ENCODE measurements around the gene SMYD3. TPM values are rescaled to one million over a fixed set of nuclear protein-coding genes. Genes with fewer than 3 reads are reported as not detected.
"Not testable (repeated sequence)": the region's sequence is repeated elsewhere in the genome, so short reads cannot be mapped to it uniquely, and the experiment has no call there.

Gene SMYD3
- total RNA-seq, 1 donor from 2014 or later = 31.9 TPM

- no peak overlapping the region for H3K27ac Mint-ChIP-seq
- no peaks in the 10 kb centered on the region for H3K36me3 Mint-ChIP-seq (ENCODE audit: insufficient read depth)
- H3K4me1 Mint-ChIP-seq (ENCODE audit: low read depth) = no peaks in the 10 kb centered on the region
- TF ChIP-seq CTCF (IDR thresholded peaks at IDR 0.05; ENCODE audit: unreplicated experiment) = no peak
- H3K4me3 Mint-ChIP-seq (ENCODE audit: low read depth) = no peak overlapping the region
- DNase-seq (ENCODE audit: low spot score, unreplicated experiment) = no peak
- peaks cover 6% of the 10 kb centered on the region for H3K9me3 Mint-ChIP-seq (ENCODE audit: low read depth)
- no peaks in the 10 kb centered on the region for H3K27me3 Mint-ChIP-seq
Observed at GRCh38 chr1:245946905-245947304, 560.2 kb downstream of the SMYD3 start.

- not testable (repeated sequence) for H3K4me1 Mint-ChIP-seq (ENCODE audit: low read depth); H3K27ac Mint-ChIP-seq; H3K36me3 Mint-ChIP-seq (ENCODE audit: insufficient read depth); H3K9me3 Mint-ChIP-seq (ENCODE audit: low read depth); H3K4me3 Mint-ChIP-seq (ENCODE audit: low read depth); DNase-seq (ENCODE audit: low spot score, unreplicated experiment); H3K27me3 Mint-ChIP-seq
Observed at GRCh38 chr1:245945136-245945535, 561.9 kb downstream of the SMYD3 start.

- Mint-ChIP-seq H3K27ac (no peak overlapping the region), H3K4me3 (ENCODE audit: low read depth) (no peak overlapping the region), H3K36me3 (ENCODE audit: insufficient read depth) (no peaks in the 10 kb centered on the region), H3K4me1 (ENCODE audit: low read depth) (peaks cover 3% of the 10 kb centered on the region), H3K9me3 (ENCODE audit: low read depth) (peaks cover 6% of the 10 kb centered on the region), H3K27me3 (no peaks in the 10 kb centered on the region)
- DNase-seq (ENCODE audit: low spot score, unreplicated experiment) = no peak
- no peak for TF ChIP-seq CTCF (IDR thresholded peaks at IDR 0.05; ENCODE audit: unreplicated experiment)
Observed at GRCh38 chr1:245942856-245943255, 564.2 kb downstream of the SMYD3 start.

GRCh38 chr1:245941771-245942170 is 565.3 kb downstream of the SMYD3 start:
- H3K27me3 Mint-ChIP-seq; H3K9me3 Mint-ChIP-seq (ENCODE audit: low read depth); H3K36me3 Mint-ChIP-seq (ENCODE audit: insufficient read depth); H3K27ac Mint-ChIP-seq; DNase-seq (ENCODE audit: low spot score, unreplicated experiment); H3K4me3 Mint-ChIP-seq (ENCODE audit: low read depth); H3K4me1 Mint-ChIP-seq (ENCODE audit: low read depth): not testable (repeated sequence)

GRCh38 chr1:245939756-245940345 is 567.2 kb downstream of the SMYD3 start:
- no peak for DNase-seq (ENCODE audit: low spot score, unreplicated experiment)
- Mint-ChIP-seq H3K4me3 (ENCODE audit: low read depth) (no peak overlapping the region), H3K4me1 (ENCODE audit: low read depth) (peaks cover 3% of the 10 kb centered on the region), H3K9me3 (ENCODE audit: low read depth) (peaks cover 2% of the 10 kb centered on the region), H3K27ac (no peak overlapping the region), H3K27me3 (no peaks in the 10 kb centered on the region), H3K36me3 (ENCODE audit: insufficient read depth) (no peaks in the 10 kb centered on the region)
- no peak for TF ChIP-seq CTCF (IDR thresholded peaks at IDR 0.05; ENCODE audit: unreplicated experiment)

GRCh38 chr1:245938046-245938435 is 569.0 kb downstream of the SMYD3 start:
- Mint-ChIP-seq H3K4me1 (ENCODE audit: low read depth) (peaks cover 6% of the 10 kb centered on the region), H3K9me3 (ENCODE audit: low read depth) (no peaks in the 10 kb centered on the region), H3K27ac (no peak overlapping the region), H3K36me3 (ENCODE audit: insufficient read depth) (no peaks in the 10 kb centered on the region), H3K4me3 (ENCODE audit: low read depth) (no peak overlapping the region), H3K27me3 (no peaks in the 10 kb centered on the region)
- no peak for DNase-seq (ENCODE audit: low spot score, unreplicated experiment)
- TF ChIP-seq CTCF (IDR thresholded peaks at IDR 0.05; ENCODE audit: unreplicated experiment) = no peak

Measured in progenitor cell of endocrine pancreas (in vitro differentiated cells).